Retinal pigment epithelial cell (primary cell): ENCODE data around the gene UQCRHL.
"Not testable (repeated sequence)": the region's sequence is repeated elsewhere in the genome, so short reads cannot be mapped to it uniquely, and the experiment has no call there.

ENCODE experiments used
- DNase-seq: peaks from one replicate; pipeline ENCODE4 v3.0.0-alpha.2; 2010; ENCODE audit warnings: low read depth
- H3K4me3 ChIP-seq: 2 replicates; pipeline ENCODE4 v1.5.1; 2011; ENCODE audit warnings: mild to moderate bottlenecking, low read length, control low read depth, moderate library complexity
- CTCF ChIP-seq: conservative IDR thresholded peaks from 2 replicates; pipeline ENCODE4 v1.5.1; 2011; ENCODE audit warnings: low read depth, low read length, control low read depth, inconsistent platforms

UQCRHL gene

DNA sequence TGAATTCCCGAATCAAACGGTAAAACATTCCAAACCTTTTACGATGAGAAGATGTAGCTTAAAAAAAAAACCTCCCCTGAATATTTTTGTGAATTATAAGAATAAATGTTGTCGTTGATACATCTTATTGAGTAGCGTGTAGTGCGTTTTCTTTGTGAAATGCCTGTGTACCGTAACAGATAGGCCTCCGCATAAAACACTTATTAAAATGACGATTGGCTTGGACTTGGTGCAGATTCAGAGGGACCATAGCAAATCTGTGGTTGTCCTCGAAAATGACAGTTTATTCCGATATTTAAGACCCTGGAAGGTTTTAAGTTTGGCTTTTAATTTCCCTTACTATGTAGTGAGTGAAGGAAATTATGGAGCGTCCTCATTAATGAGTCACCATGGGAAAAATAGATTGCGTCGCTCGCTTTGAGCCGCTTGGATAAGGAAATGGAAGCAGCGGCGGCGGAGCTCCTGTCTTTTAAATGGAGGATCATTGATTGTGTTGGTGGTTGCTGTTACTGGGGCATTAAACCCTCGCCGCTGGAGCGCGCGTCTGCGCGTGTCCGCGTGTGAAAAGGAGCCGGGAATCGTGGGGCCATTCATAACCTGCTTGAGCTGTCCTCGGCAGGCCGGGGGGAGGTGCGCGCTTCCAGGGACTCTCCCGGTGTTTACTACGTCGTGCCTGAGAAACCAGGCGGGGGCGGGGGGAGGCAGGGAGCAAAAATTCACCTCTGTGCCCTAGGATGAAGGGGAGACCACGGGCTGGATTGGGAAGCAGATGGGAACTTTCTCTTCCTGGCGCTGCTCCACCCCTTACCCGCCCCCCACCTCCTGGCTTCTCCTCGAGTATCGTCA, 41.7 kb upstream of the UQCRHL start:
- TF ChIP-seq CTCF = no peak
- peak; percentile 66 for DNase-seq
- peak overlapping the region; percentile 90 for H3K4me3 ChIP-seq

GRCh38 chr1:15848143-15848928, 40.9 kb upstream of the UQCRHL start:
- no peak for TF ChIP-seq CTCF
- DNase-seq = no peak

GRCh38 chr1:15847893-15848142, 40.4 kb upstream of the UQCRHL start:
- H3K4me3 ChIP-seq = peak overlapping the region; percentile 90
- no peak for DNase-seq
- TF ChIP-seq CTCF = no peak

More at GRCh38 chr1:15848143-15848928, 40.9 kb upstream of the UQCRHL start:
- H3K4me3 ChIP-seq = peak overlapping the region; percentile 90

- DNase-seq = peak; percentile 83
- peak within 1 kb of the TSS; percentile 90 for H3K4me3 ChIP-seq
- TF ChIP-seq CTCF = no peak
Measured at GRCh38 chr1:15847100-15847892, 39.8 kb upstream of the UQCRHL start, which contains the start of gene SPEN. Gene SPEN (plus strand): TSS chr1:15847707. CDS start chr1:15848068, 361 bp downstream.

GRCh38 chr1:15846056-15846455, 38.6 kb upstream of the UQCRHL start:
- DNase-seq, H3K4me3 ChIP-seq: not testable (repeated sequence)

GRCh38 chr1:15843826-15844572, 36.5 kb upstream of the UQCRHL start:
- no peak for TF ChIP-seq CTCF
- DNase-seq = peak; percentile 60
- no peak overlapping the region for H3K4me3 ChIP-seq
